Esophagus squamous epithelium (tissue), 5 donors: ENCODE data around the gene ASZ1. TPM values are rescaled to one million over a fixed set of nuclear protein-coding genes. Genes with fewer than 3 reads are reported as not detected.
A peak's percentile ranks its signal among the peaks of the same experiment; 100 is the strongest.

Experiments used
- DNase-seq: peaks from one replicate; lab custom pipeline; 2025; lab: John Stamatoyannopoulos, UW
- H3K27ac ChIP-seq, 4 donors: fragments of 200-600 bp; sonication (generic); one replicate each; pipeline ENCODE4 v1.5.1; 2016 to 2019; ENCODE audit warnings: mild to moderate bottlenecking in 1 of 4
- H3K27me3 ChIP-seq, 4 donors: fragments of 200-600 bp; sonication (generic); 1 replicate in 3 of 4; 2 replicates in 1 of 4; pipeline versions ENCODE4 v1.5.1 to v1.6.0; 2017 to 2021; ENCODE audit warnings: antibody characterized with exemption in 1 of 4
- H3K36me3 ChIP-seq, 3 donors: fragments of 200-600 bp; sonication (generic); one replicate each; pipeline ENCODE4 v1.5.1; 2016 to 2019
- H3K4me1 ChIP-seq, 3 donors: fragments of 200-600 bp; sonication (generic); one replicate each; pipeline ENCODE4 v1.5.1; 2017 to 2019
- H3K4me3 ChIP-seq, 4 donors: fragments of 200-600 bp; sonication (generic); 1 replicate in 3 of 4; 2 replicates in 1 of 4; pipeline ENCODE4 v1.5.1; 2016 to 2019; ENCODE audit warnings: mild to moderate bottlenecking in 2 of 4, moderate library complexity in 1 of 4
- H3K9me3 ChIP-seq, 3 donors: fragments of 200-600 bp; sonication (generic); one replicate each; pipeline ENCODE4 v1.5.1; 2016 to 2019
- CTCF ChIP-seq, 6 experiments: fragments of 450-650 bp in 4 of 6; fragments of 200-600 bp in 2 of 6; sonication (generic) in 2 of 6; IDR thresholded peaks; one replicate each; pipeline ENCODE4 v1.5.1; 2016 to 2019; ENCODE audit warnings: antibody characterized with exemption in 6 of 6, mild to moderate bottlenecking in 4 of 6, moderate library complexity in 4 of 6
- POLR2A ChIP-seq, 4 donors: fragments of 450-650 bp; IDR thresholded peaks; one replicate each; pipeline ENCODE4 v1.6.1; 2017; ENCODE audit warnings: antibody characterized with exemption in 4 of 4, mild to moderate bottlenecking in 4 of 4, moderate library complexity in 3 of 4
- WGBS, 2 donors: methylation state at CpG; one replicate each; pipeline ENCODE4 v1.1.5; 2018; 5-methylcytosine and 5-hydroxymethylcytosine counted together
- intact Hi-C: fragments of 100-400 bp; cut with DNase I; formaldehyde crosslinking; loops from one replicate; pipeline ENCODE4 v1.15.0; 2022
- total RNA-seq, 4 donors: library from RNA; depleted of rRNA; stranded (reverse); fragments of >200 nt; gene quantifications; one replicate each; pipeline ENCODE4 v1.1.0, GENCODE V29; 2016
- donor health status: DM: yes; HTN: yes; CAD: no.

ASZ1 gene
- total RNA-seq, 4 donors from 2014 or later, result not detected

- WGBS, 2 donors, result 32 to 57% methylated on average over 2 of the region's 2 CpGs
Measured at GRCh38 chr7:117402109-117402508, 25.2 kb downstream of the ASZ1 start.

GRCh38 chr7:117401293-117402002 lies 25.8 kb downstream of the ASZ1 start:
- Histone ChIP-seq H3K27me3 (no peaks in the 10 kb centered on the region), H3K36me3 (no peaks in the 10 kb centered on the region), H3K9me3 (no peaks in the 10 kb centered on the region), H3K4me3 (no peak overlapping the region), H3K27ac (no peak overlapping the region), H3K4me1 (no peaks in the 10 kb centered on the region)
- TF ChIP-seq CTCF (IDR thresholded peaks at IDR 0.05) (peak in 1 of 6 experiments; percentile 22), POLR2A (IDR thresholded peaks at IDR 0.05) (no peak)
- WGBS, 2 donors, result 67 to 78% methylated on average over 5 of the region's 5 CpGs
- intact Hi-C loops, result no loop called here
- DNase-seq, result no peak

More at GRCh38 chr7:117402109-117402508, 25.2 kb downstream of the ASZ1 start:
- Histone ChIP-seq H3K27ac (no peak overlapping the region), H3K36me3 (no peaks in the 10 kb centered on the region), H3K4me1 (no peaks in the 10 kb centered on the region), H3K4me3 (no peak overlapping the region), H3K9me3 (no peaks in the 10 kb centered on the region), H3K27me3 (no peaks in the 10 kb centered on the region)
- no peak for TF ChIP-seq CTCF (IDR thresholded peaks at IDR 0.05)
- TF ChIP-seq POLR2A (IDR thresholded peaks at IDR 0.05), result no peak
- intact Hi-C loops, result no loop called here
- no peak for DNase-seq

GRCh38 chr7:117399820-117400422 lies 27.4 kb downstream of the ASZ1 start:
- intact Hi-C loops, result no loop called here
- Histone ChIP-seq H3K4me3 (no peak overlapping the region), H3K9me3 (no peaks in the 10 kb centered on the region), H3K27me3 (no peaks in the 10 kb centered on the region), H3K36me3 (no peaks in the 10 kb centered on the region), H3K27ac (no peak overlapping the region), H3K4me1 (no peaks in the 10 kb centered on the region)
- DNase-seq, result no peak
- peak in 4 of 6 experiments; percentile 12 to 58 (median 28) for TF ChIP-seq CTCF (IDR thresholded peaks at IDR 0.05)
- TF ChIP-seq POLR2A (IDR thresholded peaks at IDR 0.05), result no peak
- 22 to 23% methylated on average over 4 of the region's 4 CpGs for WGBS, 2 donors

- no peaks in the 10 kb centered on the region for H3K9me3 ChIP-seq
- H3K4me3 ChIP-seq, result no peak overlapping the region
- intact Hi-C loops, result no loop called here
- no peaks in the 10 kb centered on the region for H3K36me3 ChIP-seq
- H3K27me3 ChIP-seq, result no peaks in the 10 kb centered on the region
- no peak for TF ChIP-seq POLR2A (IDR thresholded peaks at IDR 0.05)
- TF ChIP-seq CTCF (IDR thresholded peaks at IDR 0.05), result no peak
- no peak overlapping the region for H3K27ac ChIP-seq
- H3K4me1 ChIP-seq, result no peaks in the 10 kb centered on the region
- no peak for DNase-seq
Measured at GRCh38 chr7:117395743-117396142, 31.6 kb downstream of the ASZ1 start.

- Histone ChIP-seq H3K4me3 (no peak overlapping the region), H3K36me3 (no peaks in the 10 kb centered on the region), H3K27ac (no peak overlapping the region), H3K27me3 (no peaks in the 10 kb centered on the region), H3K4me1 (no peaks in the 10 kb centered on the region), H3K9me3 (no peaks in the 10 kb centered on the region)
- 38 to 76% methylated on average over 1 of the region's 1 CpG for WGBS, 2 donors
- TF ChIP-seq CTCF (IDR thresholded peaks at IDR 0.05) (no peak), POLR2A (IDR thresholded peaks at IDR 0.05) (no peak)
- intact Hi-C loops, result no loop called here
- no peak for DNase-seq
Measured at GRCh38 chr7:117393781-117394180, 33.5 kb downstream of the ASZ1 start.
